Liver (tissue), 3 donors: ENCODE data around the gene PLP2.

Experiments used
- HNF4G ChIP-seq: IDR thresholded peaks from 2 replicates; pipeline ENCODE4 v1.6.1; 2016; ENCODE audit warnings: antibody characterized with exemption
- JUND ChIP-seq, 2 donors: IDR thresholded peaks; 2 replicates each; pipeline ENCODE4 v1.6.1; 2016; ENCODE audit warnings: antibody characterized with exemption in 2 of 2
- NR2F2 ChIP-seq: IDR thresholded peaks from 2 replicates; pipeline ENCODE4 v1.6.1; 2016; ENCODE audit warnings: antibody characterized with exemption
- RAD21 ChIP-seq, 2 donors: IDR thresholded peaks; 2 replicates each; pipeline ENCODE4 v1.6.1; 2016; ENCODE audit warnings: antibody characterized with exemption in 2 of 2, mild to moderate bottlenecking in 2 of 2
- SP1 ChIP-seq: IDR thresholded peaks from 2 replicates; pipeline ENCODE4 v1.6.1; 2018; ENCODE audit warnings: antibody characterized with exemption, mild to moderate bottlenecking
- TAF1 ChIP-seq: conservative IDR thresholded peaks from 2 replicates; pipeline ENCODE4 v1.6.1; 2016; ENCODE audit warnings: antibody characterized with exemption, mild to moderate bottlenecking
- YY1 ChIP-seq: IDR thresholded peaks from 2 replicates; pipeline ENCODE4 v1.6.1; 2016; ENCODE audit warnings: antibody characterized with exemption, mild to moderate bottlenecking
- ZBTB33 ChIP-seq: IDR thresholded peaks from 2 replicates; pipeline ENCODE4 v1.6.1; 2016; ENCODE audit warnings: antibody characterized with exemption
- TF ChIP-seq, protein P1 (sequence below): fragments of 150-350 bp; IDR thresholded peaks from 2 replicates; pipeline ENCODE4 v1.5.1; 2017; ENCODE audit warnings: improper control_type of control experiment, low read depth, low read length; ENCODE audit not compliant: missing input control
- TF ChIP-seq, protein P2 (sequence below): IDR thresholded peaks from 2 replicates; pipeline ENCODE4 v1.6.1; 2016; ENCODE audit warnings: antibody characterized with exemption, mild to moderate bottlenecking
- TF ChIP-seq, protein P3 (sequence below): IDR thresholded peaks from 2 replicates; pipeline ENCODE4 v1.6.1; 2016; ENCODE audit warnings: antibody characterized with exemption
- TF ChIP-seq, protein P4 (sequence below): IDR thresholded peaks from 2 replicates; pipeline ENCODE4 v1.6.1; 2016; ENCODE audit warnings: antibody characterized with exemption
- donor health status: healthy.
- donor health status: healthy.

DNA sequence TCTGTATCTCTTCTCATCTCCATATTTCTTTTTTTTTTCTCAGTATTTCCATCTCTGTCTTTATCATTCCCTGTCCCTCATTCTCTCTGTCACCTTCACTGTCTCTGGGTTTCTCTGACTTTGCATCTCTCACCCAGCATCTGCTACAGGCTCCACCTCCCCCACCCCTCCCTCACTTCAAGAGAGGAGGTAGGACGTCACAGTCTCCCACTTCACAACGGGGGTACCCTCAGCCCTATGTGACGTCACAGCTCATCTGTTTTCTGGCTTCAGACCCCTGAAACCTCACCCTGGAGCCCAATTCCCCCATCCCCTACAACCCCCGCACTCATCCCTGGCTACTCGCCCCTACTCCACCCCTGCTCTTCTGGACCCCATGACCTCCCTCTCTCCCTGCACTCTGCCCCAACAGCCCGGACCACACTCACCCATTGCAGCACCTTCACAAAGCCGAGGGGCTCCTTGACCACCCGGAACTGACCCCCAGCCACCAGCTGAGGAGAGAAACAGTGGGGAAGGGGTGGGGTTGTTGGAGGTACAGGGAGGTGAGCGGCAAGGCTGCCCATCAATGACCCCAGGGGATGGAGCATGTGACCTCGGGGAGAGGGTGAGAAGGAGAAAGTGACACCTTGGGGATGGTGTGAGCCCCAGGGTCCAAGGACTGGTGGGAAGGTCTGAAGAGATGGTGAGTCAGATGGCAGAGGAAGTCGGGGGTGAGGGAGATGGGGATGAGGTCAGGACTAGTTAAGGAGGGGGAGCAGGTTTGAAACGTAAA is 27.0 kb downstream of the PLP2 start:
- TF ChIP-seq, protein P1, sequence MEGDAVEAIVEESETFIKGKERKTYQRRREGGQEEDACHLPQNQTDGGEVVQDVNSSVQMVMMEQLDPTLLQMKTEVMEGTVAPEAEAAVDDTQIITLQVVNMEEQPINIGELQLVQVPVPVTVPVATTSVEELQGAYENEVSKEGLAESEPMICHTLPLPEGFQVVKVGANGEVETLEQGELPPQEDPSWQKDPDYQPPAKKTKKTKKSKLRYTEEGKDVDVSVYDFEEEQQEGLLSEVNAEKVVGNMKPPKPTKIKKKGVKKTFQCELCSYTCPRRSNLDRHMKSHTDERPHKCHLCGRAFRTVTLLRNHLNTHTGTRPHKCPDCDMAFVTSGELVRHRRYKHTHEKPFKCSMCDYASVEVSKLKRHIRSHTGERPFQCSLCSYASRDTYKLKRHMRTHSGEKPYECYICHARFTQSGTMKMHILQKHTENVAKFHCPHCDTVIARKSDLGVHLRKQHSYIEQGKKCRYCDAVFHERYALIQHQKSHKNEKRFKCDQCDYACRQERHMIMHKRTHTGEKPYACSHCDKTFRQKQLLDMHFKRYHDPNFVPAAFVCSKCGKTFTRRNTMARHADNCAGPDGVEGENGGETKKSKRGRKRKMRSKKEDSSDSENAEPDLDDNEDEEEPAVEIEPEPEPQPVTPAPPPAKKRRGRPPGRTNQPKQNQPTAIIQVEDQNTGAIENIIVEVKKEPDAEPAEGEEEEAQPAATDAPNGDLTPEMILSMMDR, result no peak
- TF ChIP-seq ZBTB33, result no peak
- TF ChIP-seq RAD21 (IDR thresholded peaks at IDR 0.05), result no peak
- TF ChIP-seq, protein P2, sequence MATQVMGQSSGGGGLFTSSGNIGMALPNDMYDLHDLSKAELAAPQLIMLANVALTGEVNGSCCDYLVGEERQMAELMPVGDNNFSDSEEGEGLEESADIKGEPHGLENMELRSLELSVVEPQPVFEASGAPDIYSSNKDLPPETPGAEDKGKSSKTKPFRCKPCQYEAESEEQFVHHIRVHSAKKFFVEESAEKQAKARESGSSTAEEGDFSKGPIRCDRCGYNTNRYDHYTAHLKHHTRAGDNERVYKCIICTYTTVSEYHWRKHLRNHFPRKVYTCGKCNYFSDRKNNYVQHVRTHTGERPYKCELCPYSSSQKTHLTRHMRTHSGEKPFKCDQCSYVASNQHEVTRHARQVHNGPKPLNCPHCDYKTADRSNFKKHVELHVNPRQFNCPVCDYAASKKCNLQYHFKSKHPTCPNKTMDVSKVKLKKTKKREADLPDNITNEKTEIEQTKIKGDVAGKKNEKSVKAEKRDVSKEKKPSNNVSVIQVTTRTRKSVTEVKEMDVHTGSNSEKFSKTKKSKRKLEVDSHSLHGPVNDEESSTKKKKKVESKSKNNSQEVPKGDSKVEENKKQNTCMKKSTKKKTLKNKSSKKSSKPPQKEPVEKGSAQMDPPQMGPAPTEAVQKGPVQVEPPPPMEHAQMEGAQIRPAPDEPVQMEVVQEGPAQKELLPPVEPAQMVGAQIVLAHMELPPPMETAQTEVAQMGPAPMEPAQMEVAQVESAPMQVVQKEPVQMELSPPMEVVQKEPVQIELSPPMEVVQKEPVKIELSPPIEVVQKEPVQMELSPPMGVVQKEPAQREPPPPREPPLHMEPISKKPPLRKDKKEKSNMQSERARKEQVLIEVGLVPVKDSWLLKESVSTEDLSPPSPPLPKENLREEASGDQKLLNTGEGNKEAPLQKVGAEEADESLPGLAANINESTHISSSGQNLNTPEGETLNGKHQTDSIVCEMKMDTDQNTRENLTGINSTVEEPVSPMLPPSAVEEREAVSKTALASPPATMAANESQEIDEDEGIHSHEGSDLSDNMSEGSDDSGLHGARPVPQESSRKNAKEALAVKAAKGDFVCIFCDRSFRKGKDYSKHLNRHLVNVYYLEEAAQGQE, result no peak
- TF ChIP-seq YY1, result no peak
- TF ChIP-seq, protein P3, sequence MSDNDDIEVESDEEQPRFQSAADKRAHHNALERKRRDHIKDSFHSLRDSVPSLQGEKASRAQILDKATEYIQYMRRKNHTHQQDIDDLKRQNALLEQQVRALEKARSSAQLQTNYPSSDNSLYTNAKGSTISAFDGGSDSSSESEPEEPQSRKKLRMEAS, result no peak
- TF ChIP-seq TAF1, result no peak
- TF ChIP-seq, protein P4, sequence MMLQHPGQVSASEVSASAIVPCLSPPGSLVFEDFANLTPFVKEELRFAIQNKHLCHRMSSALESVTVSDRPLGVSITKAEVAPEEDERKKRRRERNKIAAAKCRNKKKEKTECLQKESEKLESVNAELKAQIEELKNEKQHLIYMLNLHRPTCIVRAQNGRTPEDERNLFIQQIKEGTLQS, result no peak
- no peak for TF ChIP-seq HNF4G
- TF ChIP-seq JUND (IDR thresholded peaks at IDR 0.05), result no peak
- TF ChIP-seq SP1, result no peak
- TF ChIP-seq NR2F2, result no peak
